OCI-LY7 (cell line): ENCODE measurements around the gene FMN2. TPM values are rescaled to one million over a fixed set of nuclear protein-coding genes. Genes with fewer than 3 reads are reported as not detected.

Source experiments
- BruUV-seq: library from RNA; stranded (reverse); fragments of 400-500 nt; replicated peaks from 2 replicates; lab custom pipeline; 2021; lab: Mats Ljungman, UMichigan
- CTCF ChIA-PET: fragments of 300-600 bp; sonication (Branson Sonifier 250); formaldehyde crosslinking; loops from one replicate; lab custom pipeline; 2022; ENCODE audit warnings: antibody characterized with exemption; ENCODE audit not compliant: unreplicated experiment; lab: Charles Lee
- POLR2A ChIA-PET: fragments of 300-600 bp; sonication (Branson Sonifier 250); formaldehyde crosslinking; loops from one replicate; lab custom pipeline; 2022; ENCODE audit warnings: antibody characterized with exemption; lab: Charles Lee
- DNase-seq: peaks from one replicate; pipeline ENCODE4 v3.0.0-alpha.2; 2015; ENCODE audit warnings: low spot score
- H2AFZ ChIP-seq: fragments of 200-600 bp; sonication (generic), shearing (Covaris generic); 2 replicates; pipeline ENCODE4 v1.6.1; 2014; ENCODE audit warnings: mild to moderate bottlenecking, antibody characterized with exemption, low read length, moderate library complexity
- H3K27ac ChIP-seq: fragments of 200-600 bp; sonication (generic); 2 replicates; pipeline ENCODE4 v1.5.1; 2014; ENCODE audit warnings: mixed run types, low read depth, mild to moderate bottlenecking, moderate library complexity, low read length, inconsistent platforms; ENCODE audit not compliant: poor library complexity, severe bottlenecking
- H3K36me3 ChIP-seq: fragments of 200-600 bp; sonication (generic); 2 replicates; pipeline ENCODE4 v1.6.1; 2014; ENCODE audit warnings: mild to moderate bottlenecking, antibody characterized with exemption, low read length, moderate library complexity, mixed read lengths; ENCODE audit not compliant: insufficient read depth
- H3K4me1 ChIP-seq: fragments of 200-600 bp; sonication (generic); 2 replicates; pipeline ENCODE4 v1.5.1; 2014; ENCODE audit warnings: mild to moderate bottlenecking, low read length; ENCODE audit not compliant: insufficient read depth, poor library complexity, severe bottlenecking
- H3K4me2 ChIP-seq: fragments of 200-600 bp; sonication (generic); 2 replicates; pipeline ENCODE4 v1.6.1; 2014; ENCODE audit warnings: mild to moderate bottlenecking, low read length
- H3K4me3 ChIP-seq: fragments of 200-600 bp; sonication (generic); 2 replicates; pipeline ENCODE4 v1.5.1; 2014; ENCODE audit warnings: mild to moderate bottlenecking, low read depth, low read length; ENCODE audit not compliant: poor library complexity, severe bottlenecking
- H3K79me2 ChIP-seq: fragments of 200-600 bp; sonication (generic); 2 replicates; pipeline ENCODE4 v1.6.1; 2016; ENCODE audit warnings: low read depth, mild to moderate bottlenecking, low read length, moderate library complexity, mixed read lengths; ENCODE audit not compliant: insufficient read depth
- H3K9me2 ChIP-seq: fragments of 200-600 bp; sonication (generic); 2 replicates; pipeline ENCODE4 v1.6.1; 2016; ENCODE audit warnings: mild to moderate bottlenecking, low read length, mixed read lengths; ENCODE audit not compliant: insufficient read depth
- H3K9me3 ChIP-seq: fragments of 200-600 bp; sonication (generic); 2 replicates; pipeline ENCODE4 v1.6.1; 2014; ENCODE audit warnings: mild to moderate bottlenecking, mixed run types, low read length, mixed read lengths
- H4K20me1 ChIP-seq: fragments of 200-600 bp; sonication (generic); 2 replicates; pipeline ENCODE4 v1.6.1; 2014; ENCODE audit warnings: mild to moderate bottlenecking, antibody characterized with exemption, low read length, moderate library complexity, mixed read lengths; ENCODE audit not compliant: insufficient read depth
- CTCF ChIP-seq: fragments of 200-600 bp; sonication (generic); conservative IDR thresholded peaks from 2 replicates; pipeline ENCODE4 v1.5.1; 2014; ENCODE audit warnings: mild to moderate bottlenecking, antibody characterized with exemption, low read length, moderate library complexity, mixed read lengths
- EZH2phosphoT487 ChIP-seq: fragments of 200-600 bp; sonication (generic); IDR thresholded peaks from 2 replicates; pipeline ENCODE4 v1.6.1; 2018; ENCODE audit warnings: low read depth, borderline replicate concordance, mild to moderate bottlenecking, mixed run types, antibody characterized with exemption, low read length, moderate library complexity, mixed read lengths
- intact Hi-C: fragments of 100-400 bp; cut with micrococcal nuclease; formaldehyde crosslinking; loops from one replicate; pipeline ENCODE4 v1.10.0; 2022; ENCODE audit not compliant: unreplicated experiment
- total RNA-seq, 2 experiments: library from RNA; depleted of rRNA in 1 of 2; stranded (reverse); fragments of >200 nt in 1 of 2; shearing (Covaris generic) in 1 of 2; gene quantifications; 2 replicates each; pipeline ENCODE4 v1.2.3, GENCODE V29; 2014 to 2022

Gene FMN2
- total RNA-seq, 2 experiments from 2014 or later: not detected

GRCh38 chr1:240084337-240084736 lies 7.3 kb upstream of the FMN2 start:
- H3K4me1 ChIP-seq: no peaks in the 10 kb centered on the region
- ChIA-PET CTCF (no interaction called here), POLR2A (no interaction called here)
- no peaks in the 10 kb centered on the region for H3K9me2 ChIP-seq
- H3K9me3 ChIP-seq: no peaks in the 10 kb centered on the region
- no peaks in the 10 kb centered on the region for H3K36me3 ChIP-seq
- H3K4me3 ChIP-seq: no peak overlapping the region
- no TSS peak for BruUV-seq
- no peak for DNase-seq
- intact Hi-C loops: no loop called here
- H3K79me2 ChIP-seq: no peaks in the 10 kb centered on the region
- no peak for TF ChIP-seq CTCF
- no peak for TF ChIP-seq EZH2phosphoT487
- H3K4me2 ChIP-seq: no peak overlapping the region
- no peak overlapping the region for H2AFZ ChIP-seq
- no peaks in the 10 kb centered on the region for H4K20me1 ChIP-seq
- H3K27ac ChIP-seq: no peak overlapping the region

- no peak overlapping the region for H2AFZ ChIP-seq
- POLR2A ChIA-PET: no interaction called here
- no peaks in the 10 kb centered on the region for H3K4me1 ChIP-seq
- no TSS peak for BruUV-seq
- CTCF ChIA-PET: no interaction called here
- no peak overlapping the region for H3K4me2 ChIP-seq
- no peaks in the 10 kb centered on the region for H4K20me1 ChIP-seq
- TF ChIP-seq EZH2phosphoT487: no peak
- no peak for TF ChIP-seq CTCF
- H3K9me2 ChIP-seq: no peaks in the 10 kb centered on the region
- DNase-seq: no peak
- H3K79me2 ChIP-seq: no peaks in the 10 kb centered on the region
- intact Hi-C loops: no loop called here
- no peaks in the 10 kb centered on the region for H3K36me3 ChIP-seq
- H3K4me3 ChIP-seq: no peak overlapping the region
- no peaks in the 10 kb centered on the region for H3K9me3 ChIP-seq
- H3K27ac ChIP-seq: no peak overlapping the region
Observed at GRCh38 chr1:240084749-240085148, 6.9 kb upstream of the FMN2 start.

- intact Hi-C loops: no loop called here
- DNase-seq: no peak
- Histone ChIP-seq H3K4me1 (no peaks in the 10 kb centered on the region), H4K20me1 (no peaks in the 10 kb centered on the region), H3K27ac (no peak overlapping the region), H3K9me3 (no peaks in the 10 kb centered on the region), H3K4me2 (no peak overlapping the region), H3K79me2 (no peaks in the 10 kb centered on the region), H3K4me3 (no peak overlapping the region), H2AFZ (no peak overlapping the region), H3K9me2 (no peaks in the 10 kb centered on the region), H3K36me3 (no peaks in the 10 kb centered on the region)
- no TSS peak for BruUV-seq
- ChIA-PET POLR2A (no interaction called here), CTCF (no interaction called here)
- no peak for TF ChIP-seq CTCF
- no peak for TF ChIP-seq EZH2phosphoT487
Observed at GRCh38 chr1:240086726-240087125, 5.0 kb upstream of the FMN2 start.
